K562 (cell line): ENCODE measurements around the gene BTD. TPM values are rescaled to one million over a fixed set of nuclear protein-coding genes. Genes with fewer than 3 reads are reported as not detected.

ENCODE experiments used
- ATAC-seq: fragments of 200-7000 bp; cut with Tn5 transposase; 3 replicates; pipeline ENCODE4 v1.9.1; 2020; ENCODE audit warnings: moderate library complexity
- BruUV-seq: library from RNA; stranded (reverse); fragments of 400-500 nt; replicated peaks from 2 replicates; lab custom pipeline; 2021; lab: Mats Ljungman, UMichigan
- CTCF ChIA-PET: fragments of 300-600 bp; formaldehyde crosslinking; extraction: SDS; loops from one replicate; lab custom pipeline; 2021; ENCODE audit warnings: low intra/inter-chr PET ratio; lab: Yijun Ruan, JAX
- POLR2A ChIA-PET: fragments of 300-600, 350-650 bp; sonication (Branson Sonifier 250); formaldehyde crosslinking; extraction: SDS; loops from one replicate; lab custom pipeline; 2021; ENCODE audit warnings: antibody characterized with exemption, inconsistent platforms; lab: Yijun Ruan, JAX
- DNase-seq, 4 experiments: peaks; one replicate each; pipeline versions ENCODE4 v3.0.0 to v3.0.0-alpha.2; 2011 to 2018; ENCODE audit warnings: low spot score in 3 of 4, mixed read lengths in 3 of 4; ENCODE audit errors: extremely low read depth in 1 of 4
- FAIRE-seq: peaks from 2 replicates; lab custom pipeline; 2011; peaks lifted over from hg19 to GRCh38; lab: Jason Lieb, UNC
- H2AFZ ChIP-seq: 2 replicates; pipeline ENCODE4 v1.6.0; 2011; ENCODE audit warnings: low read depth, low read length, control low read depth, inconsistent platforms
- H3K27ac ChIP-seq: fragments of 200-600 bp; 3 replicates; pipeline ENCODE4 v1.8.0; 2011; ENCODE audit warnings: low read depth, mild to moderate bottlenecking, control low read depth, inconsistent platforms, low read length, moderate library complexity, mixed read lengths; ENCODE audit errors: extremely low read depth
- H3K27me3 ChIP-seq, 2 experiments: fragments of 300-600 bp in 1 of 2; 2 replicates in 1 of 2; 3 replicates in 1 of 2; pipeline versions ENCODE4 v1.6.0 to v1.8.0; 2011; ENCODE audit warnings: inconsistent platforms in 2 of 2, low read length in 2 of 2, mild to moderate bottlenecking in 1 of 2, mixed read lengths in 1 of 2, moderate library complexity in 1 of 2; ENCODE audit not compliant: control insufficient read depth in 2 of 2, insufficient read depth in 2 of 2
- H3K36me3 ChIP-seq: fragments of 300-600 bp; 3 replicates; pipeline ENCODE4 v1.8.0; 2011; ENCODE audit warnings: mild to moderate bottlenecking, low read length, inconsistent platforms; ENCODE audit not compliant: control insufficient read depth, insufficient read depth
- H3K4me1 ChIP-seq, 2 experiments: fragments of 200-600 bp in 1 of 2; replicated peaks in 1 of 2; 2 replicates in 1 of 2; 3 replicates in 1 of 2; pipeline versions ENCODE4 v1.5.1 to v1.8.0; 2011; ENCODE audit warnings: inconsistent platforms in 2 of 2, low read length in 2 of 2, mild to moderate bottlenecking in 1 of 2, mixed read lengths in 1 of 2, moderate library complexity in 1 of 2; ENCODE audit not compliant: control insufficient read depth in 2 of 2, insufficient read depth in 2 of 2
- H3K4me2 ChIP-seq: 2 replicates; pipeline ENCODE4 v1.6.1; 2011; ENCODE audit warnings: low read length, control low read depth, inconsistent platforms, mixed read lengths; ENCODE audit not compliant: insufficient read depth
- H3K4me3 ChIP-seq: fragments of 200-600 bp; sonication (generic), shearing (Covaris generic); 2 replicates; pipeline ENCODE4 v1.5.1; 2016; ENCODE audit warnings: control low read depth, inconsistent platforms
- H3K79me2 ChIP-seq: fragments of 200-600 bp; 3 replicates; pipeline ENCODE4 v1.8.0; 2011; ENCODE audit warnings: low read length, inconsistent platforms; ENCODE audit not compliant: control insufficient read depth, insufficient read depth
- H3K9ac ChIP-seq, 2 experiments: 2 replicates each; pipeline versions ENCODE4 v1.6.0 to v1.6.1; 2011; ENCODE audit warnings: low read depth in 2 of 2, low read length in 2 of 2, control low read depth in 1 of 2, inconsistent platforms in 1 of 2, mild to moderate bottlenecking in 1 of 2, mixed read lengths in 1 of 2; ENCODE audit not compliant: insufficient read depth in 1 of 2
- H3K9me1 ChIP-seq: one replicate; pipeline ENCODE4 v1.6.0; 2011; ENCODE audit warnings: inconsistent platforms, mild to moderate bottlenecking, low read length, moderate library complexity; ENCODE audit not compliant: control insufficient read depth, insufficient read depth
- H3K9me3 ChIP-seq: replicated peaks from 2 replicates; pipeline ENCODE4 v1.5.1; 2011; ENCODE audit warnings: low read depth, low read length, inconsistent platforms; ENCODE audit not compliant: control insufficient read depth, insufficient read depth
- H4K20me1 ChIP-seq: replicated peaks from 2 replicates; pipeline ENCODE4 v1.6.1; 2011; ENCODE audit warnings: low read length, inconsistent platforms, mixed read lengths; ENCODE audit not compliant: control insufficient read depth, insufficient read depth
- C11orf30 ChIP-seq: fragments of 450-650 bp; IDR thresholded peaks from 2 replicates; pipeline ENCODE4 v1.6.1; 2016; ENCODE audit warnings: low read depth, mild to moderate bottlenecking
- ELF2 ChIP-seq: fragments of 250-450 bp; sonication (Bioruptor Pico); IDR thresholded peaks from 2 replicates; pipeline ENCODE4 v1.5.0; 2021; ENCODE audit warnings: mild to moderate bottlenecking
- SP2 ChIP-seq: IDR thresholded peaks from 2 replicates; pipeline ENCODE4 v1.6.1; 2011; ENCODE audit warnings: mild to moderate bottlenecking, low read depth, low read length, moderate library complexity; ENCODE audit not compliant: poor library complexity, severe bottlenecking; ENCODE audit errors: extremely low read depth
- U2AF1 ChIP-seq: fragments of 200-400 bp; formaldehyde crosslinking; optimal IDR thresholded peaks from 2 replicates; pipeline ENCODE3; 2017; ENCODE audit warnings: mild to moderate bottlenecking, low read depth, low read length, moderate library complexity
- WGBS: fragments of 100-300 bp; shearing (Covaris generic); methylation state at CpG from one replicate; pipeline ENCODE4 v1.1.6; 2016; ENCODE audit warnings: low coverage, mixed read lengths; ENCODE audit not compliant: insufficient coverage; ENCODE audit errors: missing lambda C conversion rate; 5-methylcytosine and 5-hydroxymethylcytosine counted together
- in situ Hi-C: fragments of 300-500 bp; cut with MboI; formaldehyde crosslinking; loops from 4 replicates; pipeline ENCODE4 v1.15.0; 2018; ENCODE audit warnings: inconsistent platforms, mixed read lengths
- intact Hi-C: fragments of 100-400 bp; cut with micrococcal nuclease; formaldehyde crosslinking; loops from 2 replicates; pipeline ENCODE4 v1.14.2; 2022
- polyA plus RNA-seq, 8 experiments: library from polyadenylated mRNA; depleted of rRNA in 4 of 8; stranded (reverse) in 5 of 8; unstranded in 3 of 8; fragments of >200 nt; fragmentation: Nextera tagmentation in 2 of 8; fragmentation: Illumina TruSeq in 1 of 8; extraction: Ambion mirVana in 2 of 8; extraction: Trizol in 1 of 8; gene quantifications; 2 replicates each; pipeline versions ENCODE4 v1.2.1 to v1.2.3, GENCODE V29; 2011 to 2014; ENCODE audit warnings: inconsistent platforms in 1 of 8, missing spikeins in 1 of 8
- total RNA-seq, 7 experiments: library from RNA; depleted of rRNA in 6 of 7; stranded (reverse); fragments of >200 nt in 6 of 7; fragmentation: Illumina TruSeq in 2 of 7; extraction: Trizol in 2 of 7; gene quantifications; 2 replicates each; pipeline versions ENCODE4 v1.2.1 to v1.2.3, GENCODE V29; 2011 to 2021; ENCODE audit warnings: low replicate concordance in 1 of 7
- TF ChIP-seq, protein P1 (sequence below): fragments of 250-450 bp; sonication (Bioruptor Pico); IDR thresholded peaks from 2 replicates; pipeline ENCODE4 v1.8.0; 2022; ENCODE audit warnings: moderate library complexity, mild to moderate bottlenecking, inconsistent platforms
- TF ChIP-seq, protein P2 (sequence below): fragments of 450-650 bp; IDR thresholded peaks from 2 replicates; pipeline ENCODE4 v1.7.1; 2018; ENCODE audit warnings: mild to moderate bottlenecking, low read depth; ENCODE audit not compliant: partially characterized antibody

Gene BTD
- total and polyA plus RNA-seq, 9 of the 15 experiments (the other 6 are each of a cell fraction or from before 2014, with no cell fraction given), result 6.6 to 26.2 (median 10.6) TPM

DNA sequence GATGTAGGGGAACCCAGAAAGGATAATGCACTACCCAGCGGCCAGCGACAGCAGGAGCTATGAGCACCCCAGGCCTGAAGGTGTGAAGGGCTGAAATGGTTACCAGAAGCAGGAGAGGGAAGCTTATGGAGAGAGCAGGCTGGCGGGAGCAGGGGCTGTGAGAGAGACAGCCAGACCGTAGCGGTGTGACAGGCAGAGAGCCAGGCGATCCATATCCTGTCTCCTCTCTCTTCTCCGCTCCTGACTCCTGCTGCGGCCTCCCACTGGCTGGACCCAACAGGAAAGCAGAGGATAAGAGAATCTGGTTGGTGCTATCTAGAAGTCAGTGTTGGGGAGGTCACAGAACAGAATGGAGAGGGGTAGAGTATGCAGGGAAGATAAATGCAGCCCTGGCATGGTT lies 49.9 kb downstream of the BTD start:
- Histone ChIP-seq H3K79me2 (no peaks in the 10 kb centered on the region), H3K9me3 (peaks cover 3% of the 10 kb centered on the region; the same call in 1 of the 2 replicates), H3K27me3 (peaks cover 35 to 41% of the 10 kb centered on the region in 2 experiments), H3K9ac (no peak overlapping the region; a peak in 1 of 4 replicates), H3K9me1 (no peaks in the 10 kb centered on the region), H3K4me1 (0 out of 5 replicates have a peak, but pooled peaks cover 0 to 2% of the 10 kb centered on the region in 2 experiments), H3K27ac (no peak overlapping the region), H4K20me1 (no peaks in the 10 kb centered on the region), H3K4me2 (no peak overlapping the region), H3K4me3 (no peak overlapping the region), H3K36me3 (no peaks in the 10 kb centered on the region), H2AFZ (no peak overlapping the region)
- ATAC-seq, result peak; percentile 33
- BruUV-seq, result no TSS peak
- in situ Hi-C loops (no loop called here), intact Hi-C loops (no loop called here)
- 13% methylated on average over 8 of the region's 8 CpGs for WGBS
- no peak for TF ChIP-seq ELF2
- TF ChIP-seq, protein P1, sequence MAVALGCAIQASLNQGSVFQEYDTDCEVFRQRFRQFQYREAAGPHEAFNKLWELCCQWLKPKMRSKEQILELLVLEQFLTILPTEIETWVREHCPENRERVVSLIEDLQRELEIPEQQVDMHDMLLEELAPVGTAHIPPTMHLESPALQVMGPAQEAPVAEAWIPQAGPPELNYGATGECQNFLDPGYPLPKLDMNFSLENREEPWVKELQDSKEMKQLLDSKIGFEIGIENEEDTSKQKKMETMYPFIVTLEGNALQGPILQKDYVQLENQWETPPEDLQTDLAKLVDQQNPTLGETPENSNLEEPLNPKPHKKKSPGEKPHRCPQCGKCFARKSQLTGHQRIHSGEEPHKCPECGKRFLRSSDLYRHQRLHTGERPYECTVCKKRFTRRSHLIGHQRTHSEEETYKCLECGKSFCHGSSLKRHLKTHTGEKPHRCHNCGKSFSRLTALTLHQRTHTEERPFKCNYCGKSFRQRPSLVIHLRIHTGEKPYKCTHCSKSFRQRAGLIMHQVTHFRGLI (CRISPR knock-in tag), result no peak
- no peak for TF ChIP-seq SP2
- no peak for TF ChIP-seq U2AF1
- no peak for TF ChIP-seq C11orf30
- TF ChIP-seq, protein P2, sequence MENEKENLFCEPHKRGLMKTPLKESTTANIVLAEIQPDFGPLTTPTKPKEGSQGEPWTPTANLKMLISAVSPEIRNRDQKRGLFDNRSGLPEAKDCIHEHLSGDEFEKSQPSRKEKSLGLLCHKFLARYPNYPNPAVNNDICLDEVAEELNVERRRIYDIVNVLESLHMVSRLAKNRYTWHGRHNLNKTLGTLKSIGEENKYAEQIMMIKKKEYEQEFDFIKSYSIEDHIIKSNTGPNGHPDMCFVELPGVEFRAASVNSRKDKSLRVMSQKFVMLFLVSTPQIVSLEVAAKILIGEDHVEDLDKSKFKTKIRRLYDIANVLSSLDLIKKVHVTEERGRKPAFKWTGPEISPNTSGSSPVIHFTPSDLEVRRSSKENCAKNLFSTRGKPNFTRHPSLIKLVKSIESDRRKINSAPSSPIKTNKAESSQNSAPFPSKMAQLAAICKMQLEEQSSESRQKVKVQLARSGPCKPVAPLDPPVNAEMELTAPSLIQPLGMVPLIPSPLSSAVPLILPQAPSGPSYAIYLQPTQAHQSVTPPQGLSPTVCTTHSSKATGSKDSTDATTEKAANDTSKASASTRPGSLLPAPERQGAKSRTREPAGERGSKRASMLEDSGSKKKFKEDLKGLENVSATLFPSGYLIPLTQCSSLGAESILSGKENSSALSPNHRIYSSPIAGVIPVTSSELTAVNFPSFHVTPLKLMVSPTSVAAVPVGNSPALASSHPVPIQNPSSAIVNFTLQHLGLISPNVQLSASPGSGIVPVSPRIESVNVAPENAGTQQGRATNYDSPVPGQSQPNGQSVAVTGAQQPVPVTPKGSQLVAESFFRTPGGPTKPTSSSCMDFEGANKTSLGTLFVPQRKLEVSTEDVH, result no peak
- no peak for DNase-seq
- no peak for FAIRE-seq
- POLR2A ChIA-PET, result interaction anchor here (0.7 to 0.9 kb wide), 2 partner anchors 9 to 20 kb away, joined by 3 to 5 read pairs; no protein-coding TSS in a partner anchor
- CTCF ChIA-PET, result no interaction called here
